Glutamatergic neuron (in vitro differentiated cells): Measurements from ENCODE around the gene PLP1. TPM values are rescaled to one million over a fixed set of nuclear protein-coding genes. Genes with fewer than 3 reads are reported as not detected.

ENCODE experiments used
- DNase-seq: peaks from one replicate; pipeline ENCODE4 v3.0.0; 2022
- H3K27ac Mint-ChIP-seq: one replicate; pipeline ENCODE4 v1.8.0; 2020; ENCODE audit warnings: mild to moderate bottlenecking, mixed read lengths, inconsistent platforms; ENCODE audit not compliant: unreplicated experiment
- H3K27me3 Mint-ChIP-seq: one replicate; pipeline ENCODE4 v1.8.0; 2020; ENCODE audit warnings: mild to moderate bottlenecking, moderate library complexity, mixed read lengths, inconsistent platforms; ENCODE audit not compliant: unreplicated experiment
- H3K36me3 Mint-ChIP-seq: one replicate; pipeline ENCODE4 v1.8.0; 2020; ENCODE audit warnings: mild to moderate bottlenecking, mixed read lengths, inconsistent platforms; ENCODE audit not compliant: unreplicated experiment
- H3K4me1 Mint-ChIP-seq: one replicate; pipeline ENCODE4 v1.8.0; 2020; ENCODE audit warnings: mild to moderate bottlenecking, low read depth, mixed read lengths, inconsistent platforms; ENCODE audit not compliant: unreplicated experiment
- H3K4me3 Mint-ChIP-seq: one replicate; pipeline ENCODE4 v1.8.0; 2020; ENCODE audit warnings: mild to moderate bottlenecking, mixed read lengths, inconsistent platforms; ENCODE audit not compliant: unreplicated experiment
- H3K9me3 Mint-ChIP-seq: one replicate; pipeline ENCODE4 v1.8.0; 2020; ENCODE audit warnings: mild to moderate bottlenecking, moderate library complexity, mixed read lengths, inconsistent platforms; ENCODE audit not compliant: unreplicated experiment
- CTCF ChIP-seq: fragments of 200-600 bp; sonication (generic); IDR thresholded peaks from one replicate; pipeline ENCODE4 v1.5.0; 2021; ENCODE audit not compliant: partially characterized antibody, unreplicated experiment
- total RNA-seq: library from RNA; stranded (reverse); fragmentation: NEBNext Ultra II Directional; extraction: Animal tissue kit (Norgen Biotek cat#: 25700); gene quantifications from one replicate; pipeline ENCODE4 v1.2.1, GENCODE V29; 2021; ENCODE audit not compliant: unreplicated experiment

The PLP1 gene
- total RNA-seq, 1 donor from 2014 or later: 0.20 TPM

- peaks cover 7% of the 10 kb centered on the region for H3K4me1 Mint-ChIP-seq
- no peak overlapping the region for H3K27ac Mint-ChIP-seq
- H3K9me3 Mint-ChIP-seq: no peaks in the 10 kb centered on the region
- no peak overlapping the region for H3K4me3 Mint-ChIP-seq
- H3K27me3 Mint-ChIP-seq: no peaks in the 10 kb centered on the region
- DNase-seq: no peak
- TF ChIP-seq CTCF: no peak
- H3K36me3 Mint-ChIP-seq: no peaks in the 10 kb centered on the region
Measured at GRCh38 chrX:103793545-103793940, 16.9 kb downstream of the PLP1 start.

GRCh38 chrX:103794119-103794518 lies 17.5 kb downstream of the PLP1 start:
- H3K4me3 Mint-ChIP-seq: no peak overlapping the region
- H3K27me3 Mint-ChIP-seq: no peaks in the 10 kb centered on the region
- H3K27ac Mint-ChIP-seq: no peak overlapping the region

GRCh38 chrX:103797691-103798090 lies 21.1 kb downstream of the PLP1 start:
- no peaks in the 10 kb centered on the region for H3K27me3 Mint-ChIP-seq
- no peak for TF ChIP-seq CTCF
- H3K27ac Mint-ChIP-seq: no peak overlapping the region
- peaks cover 2% of the 10 kb centered on the region for H3K4me1 Mint-ChIP-seq
- H3K4me3 Mint-ChIP-seq: no peak overlapping the region
- no peaks in the 10 kb centered on the region for H3K36me3 Mint-ChIP-seq
- no peaks in the 10 kb centered on the region for H3K9me3 Mint-ChIP-seq
- DNase-seq: no peak

More at GRCh38 chrX:103794119-103794518, 17.5 kb downstream of the PLP1 start:
- TF ChIP-seq CTCF: no peak
- DNase-seq: no peak
- Mint-ChIP-seq H3K9me3 (no peaks in the 10 kb centered on the region), H3K36me3 (no peaks in the 10 kb centered on the region), H3K4me1 (peaks cover 7% of the 10 kb centered on the region)

- Mint-ChIP-seq H3K4me1 (no peaks in the 10 kb centered on the region), H3K9me3 (no peaks in the 10 kb centered on the region), H3K27ac (no peak overlapping the region), H3K4me3 (no peak overlapping the region), H3K27me3 (no peaks in the 10 kb centered on the region), H3K36me3 (no peaks in the 10 kb centered on the region)
- no peak for DNase-seq
- TF ChIP-seq CTCF: no peak
Measured at GRCh38 chrX:103800318-103800717, 23.7 kb downstream of the PLP1 start.

GRCh38 chrX:103805860-103806259 lies 29.2 kb downstream of the PLP1 start:
- Mint-ChIP-seq H3K27me3 (no peaks in the 10 kb centered on the region), H3K4me3 (no peak overlapping the region), H3K4me1 (no peaks in the 10 kb centered on the region), H3K27ac (no peak overlapping the region), H3K36me3 (no peaks in the 10 kb centered on the region), H3K9me3 (no peaks in the 10 kb centered on the region)
- TF ChIP-seq CTCF: no peak
- no peak for DNase-seq
